Naive thymus-derived CD4-positive, alpha-beta T cell (primary cell): ENCODE results near the gene MRPS25. TPM values are rescaled to one million over a fixed set of nuclear protein-coding genes. Genes with fewer than 3 reads are reported as not detected.
A peak's percentile ranks its signal among the peaks of the same experiment; 100 is the strongest.
"Not testable (repeated sequence)": the region's sequence is repeated elsewhere in the genome, so short reads cannot be mapped to it uniquely, and the experiment has no call there.

Experiments
- ATAC-seq: fragments of 150-1000 bp; cut with Tn5 transposase; 2 replicates; pipeline ENCODE4 v1.10.0; 2021; ENCODE audit warnings: mild to moderate bottlenecking, moderate library complexity
- CTCF ChIA-PET: fragments of 350-600 bp; sonication (Branson Sonifier 250); formaldehyde crosslinking; loops from one replicate; lab custom pipeline; 2021; ENCODE audit warnings: antibody characterized with exemption; lab: Charles Lee
- POLR2A ChIA-PET: fragments of 350-600 bp; sonication (Branson Sonifier 250); formaldehyde crosslinking; loops from one replicate; lab custom pipeline; 2021; ENCODE audit warnings: antibody characterized with exemption, inconsistent platforms; lab: Charles Lee
- DNase-seq, 9 donors: peaks; one replicate each; pipeline versions ENCODE4 v3.0.0 to v3.0.0-alpha.2; 2020 to 2022; ENCODE audit warnings: mixed read lengths in 1 of 9
- H3K27ac ChIP-seq: one replicate; pipeline ENCODE4 v1.7.0; 2013; ENCODE audit warnings: mild to moderate bottlenecking, low read depth, low read length, moderate library complexity
- H3K27me3 ChIP-seq, 2 donors: one replicate each; pipeline ENCODE4 v1.7.0; 2013; ENCODE audit warnings: low read length in 2 of 2, mild to moderate bottlenecking in 2 of 2, moderate library complexity in 2 of 2; ENCODE audit not compliant: control insufficient read depth in 2 of 2, insufficient read depth in 2 of 2
- H3K36me3 ChIP-seq, 3 experiments: 1 replicate in 2 of 3; 2 replicates in 1 of 3; pipeline ENCODE4 v1.7.0; 2013; ENCODE audit warnings: low read length in 3 of 3, mild to moderate bottlenecking in 3 of 3, moderate library complexity in 1 of 3; ENCODE audit not compliant: insufficient read depth in 3 of 3, control insufficient read depth in 2 of 3
- H3K4me1 ChIP-seq, 2 donors: one replicate each; pipeline ENCODE4 v1.7.0; 2013; ENCODE audit warnings: low read length in 2 of 2, mild to moderate bottlenecking in 2 of 2, moderate library complexity in 1 of 2; ENCODE audit not compliant: control insufficient read depth in 2 of 2, insufficient read depth in 2 of 2
- H3K4me3 ChIP-seq: 2 replicates; pipeline ENCODE4 v1.7.0; 2013; ENCODE audit warnings: mild to moderate bottlenecking, low read length
- H3K9me3 ChIP-seq, 3 experiments: 1 replicate in 2 of 3; 2 replicates in 1 of 3; pipeline ENCODE4 v1.7.0; 2013; ENCODE audit warnings: low read length in 3 of 3; ENCODE audit not compliant: control insufficient read depth in 2 of 3
- H3K27ac Mint-ChIP-seq, 9 donors: one replicate each; pipeline ENCODE4 v1.8.0; 2020 to 2022; ENCODE audit warnings: mixed read lengths in 9 of 9, mild to moderate bottlenecking in 8 of 9, moderate library complexity in 5 of 9, inconsistent platforms in 2 of 9
- H3K27me3 Mint-ChIP-seq, 5 donors: one replicate each; pipeline ENCODE4 v1.8.0; 2021 to 2022; ENCODE audit warnings: mixed read lengths in 5 of 5, mild to moderate bottlenecking in 1 of 5
- H3K36me3 Mint-ChIP-seq, 5 donors: one replicate each; pipeline ENCODE4 v1.8.0; 2020 to 2022; ENCODE audit warnings: mixed read lengths in 5 of 5, mild to moderate bottlenecking in 3 of 5, inconsistent platforms in 1 of 5
- H3K4me1 Mint-ChIP-seq, 7 donors: one replicate each; pipeline ENCODE4 v1.8.0; 2020 to 2022; ENCODE audit warnings: mixed read lengths in 7 of 7, mild to moderate bottlenecking in 3 of 7, inconsistent platforms in 1 of 7
- H3K4me3 Mint-ChIP-seq, 10 donors: one replicate each; pipeline ENCODE4 v1.8.0; 2020 to 2022; ENCODE audit warnings: mild to moderate bottlenecking in 10 of 10, mixed read lengths in 10 of 10, moderate library complexity in 6 of 10, inconsistent platforms in 2 of 10
- H3K9me3 Mint-ChIP-seq, 11 donors: one replicate each; pipeline ENCODE4 v1.8.0; 2020 to 2022; ENCODE audit warnings: mixed read lengths in 11 of 11, mild to moderate bottlenecking in 4 of 11, inconsistent platforms in 1 of 11, moderate library complexity in 1 of 11
- intact Hi-C, 2 donors: fragments of 100-400 bp; cut with micrococcal nuclease; formaldehyde crosslinking; loops; one replicate each; pipeline ENCODE4 v1.15.1; 2023
- polyA plus RNA-seq, 2 donors: library from polyadenylated mRNA; unstranded; fragments of 300-500 nt; fragmentation: Illumina TruSeq; gene quantifications; one replicate each; pipeline ENCODE4 v1.2.3, GENCODE V29; 2021
- total RNA-seq, 6 experiments: library from RNA in 5 of 6; stranded (reverse) in 5 of 6; gene quantifications; 1 replicate in 5 of 6; 2 replicates in 1 of 6; pipeline ENCODE4 v1.2.3 and lab custom pipeline; 2021 to 2026

MRPS25 gene
- total and polyA plus RNA-seq, 7 experiments from 2014 or later, result 20.2 to 104 (median 68.0) TPM

GRCh38 chr3:15009167-15009566 lies 55.9 kb downstream of the MRPS25 start:
- Histone ChIP-seq H3K27me3 (no peaks in the 10 kb centered on the region), H3K4me3 (no peak overlapping the region), H3K36me3 (peaks cover 0 to 80% (median 14%) of the 10 kb centered on the region in 3 experiments), H3K27ac (no peak overlapping the region), H3K4me1 (no peaks in the 10 kb centered on the region), H3K9me3 (no peaks in the 10 kb centered on the region)
- POLR2A ChIA-PET, result no interaction called here
- Mint-ChIP-seq H3K4me1 (peaks cover 0 to 5% (median 0%) of the 10 kb centered on the region in 7 donors), H3K27me3 (no peaks in the 10 kb centered on the region), H3K9me3 (peaks cover 0 to 4% (median 0%) of the 10 kb centered on the region in 11 donors), H3K4me3 (no peak overlapping the region), H3K36me3 (peaks cover 18 to 47% (median 31%) of the 10 kb centered on the region in 5 donors), H3K27ac (no peak overlapping the region)
- CTCF ChIA-PET, result no interaction called here
- ATAC-seq, result no peak
- intact Hi-C loops, result no loop called here
- no peak for DNase-seq

- Histone ChIP-seq H3K4me3 (no peak overlapping the region), H3K4me1 (no peaks in the 10 kb centered on the region), H3K27ac (no peak overlapping the region), H3K9me3 (no peaks in the 10 kb centered on the region), H3K36me3 (peaks cover 0 to 77% (median 5%) of the 10 kb centered on the region in 3 experiments), H3K27me3 (no peaks in the 10 kb centered on the region)
- DNase-seq (no peak), ATAC-seq (no peak)
- intact Hi-C loops, result no loop called here
- ChIA-PET POLR2A (no interaction called here), CTCF (no interaction called here)
- Mint-ChIP-seq H3K4me1 (peaks cover 0 to 9% (median 4%) of the 10 kb centered on the region in 7 donors), H3K27ac (no peak overlapping the region), H3K4me3 (no peak overlapping the region), H3K27me3 (no peaks in the 10 kb centered on the region), H3K9me3 (peaks cover 0 to 8% (median 0%) of the 10 kb centered on the region in 11 donors), H3K36me3 (peaks cover 15 to 45% (median 34%) of the 10 kb centered on the region in 5 donors)
These were observed 57.4 kb downstream of the MRPS25 start for GRCh38 chr3:15007681-15008141.

GRCh38 chr3:14999182-14999581 lies 65.9 kb downstream of the MRPS25 start:
- ATAC-seq, H3K4me3 ChIP-seq, POLR2A ChIA-PET, H3K27me3 ChIP-seq, intact Hi-C loops, DNase-seq, H3K27ac ChIP-seq, H3K4me1 ChIP-seq, H3K9me3 ChIP-seq, H3K4me3 Mint-ChIP-seq, H3K27me3 Mint-ChIP-seq, CTCF ChIA-PET: not testable (repeated sequence)
- peak overlapping the region in 3 of 9 donors; percentile 21 to 46 (median 30) for H3K27ac Mint-ChIP-seq
- peaks cover 5 to 33% (median 19%) of the 10 kb centered on the region in 7 donors for H3K4me1 Mint-ChIP-seq
- peaks cover 18 to 64% (median 55%) of the 10 kb centered on the region in 5 donors for H3K36me3 Mint-ChIP-seq
- H3K9me3 Mint-ChIP-seq, result peaks cover 0 to 23% (median 6%) of the 10 kb centered on the region in 11 donors
- H3K36me3 ChIP-seq, result peaks cover 0 to 11% (median 0%) of the 10 kb centered on the region in 3 experiments

Other genes with a start within 250 kb of the MRPS25 start
- gene FGD5, start 246.4 kb downstream of the MRPS25 start, total RNA-seq, result under 1 TPM in 1 of 5 experiments, not detected in 4; 0.37 TPM
- gene FGD5, start 246.4 kb downstream of the MRPS25 start, polyA plus RNA-seq, result not detected
- 10 to 100 TPM; 49.9 to 96.3 (median 61.6) TPM for gene NR2C2, start 117.7 kb downstream of the MRPS25 start, total RNA-seq
- 10 to 100 TPM; 12.7 to 20.4 TPM for gene NR2C2, start 117.7 kb downstream of the MRPS25 start, polyA plus RNA-seq
- gene RBSN, start 33.8 kb upstream of the MRPS25 start, total RNA-seq, result 10 to 100 TPM; 20.5 to 54.4 (median 39.6) TPM
- 10 to 100 TPM; 21.6 to 30.3 TPM for gene RBSN, start 33.8 kb upstream of the MRPS25 start, polyA plus RNA-seq
- 100 to 1,000 TPM in 2 of 5 experiments, 10 to 100 TPM in 3; 34.4 to 104 (median 70.4) TPM for gene CAPN7, start 140.9 kb upstream of the MRPS25 start, total RNA-seq
- gene CAPN7, start 140.9 kb upstream of the MRPS25 start, polyA plus RNA-seq, result 10 to 100 TPM; 23.4 to 33.9 TPM